GM21423 (cell line): Measurements from ENCODE around the gene BYSL.

Experiments used
- ATAC-seq: cut with Tn5 transposase; IDR thresholded peaks from one replicate; pipeline ENCODE4 v1.9.1; 2021; ENCODE audit warnings: mild to moderate bottlenecking, moderate library complexity; ENCODE audit not compliant: unreplicated experiment

BYSL gene

GRCh38 chr6:41914343-41914742 is 7.0 kb upstream of the BYSL start:
- no peak for ATAC-seq

DNA sequence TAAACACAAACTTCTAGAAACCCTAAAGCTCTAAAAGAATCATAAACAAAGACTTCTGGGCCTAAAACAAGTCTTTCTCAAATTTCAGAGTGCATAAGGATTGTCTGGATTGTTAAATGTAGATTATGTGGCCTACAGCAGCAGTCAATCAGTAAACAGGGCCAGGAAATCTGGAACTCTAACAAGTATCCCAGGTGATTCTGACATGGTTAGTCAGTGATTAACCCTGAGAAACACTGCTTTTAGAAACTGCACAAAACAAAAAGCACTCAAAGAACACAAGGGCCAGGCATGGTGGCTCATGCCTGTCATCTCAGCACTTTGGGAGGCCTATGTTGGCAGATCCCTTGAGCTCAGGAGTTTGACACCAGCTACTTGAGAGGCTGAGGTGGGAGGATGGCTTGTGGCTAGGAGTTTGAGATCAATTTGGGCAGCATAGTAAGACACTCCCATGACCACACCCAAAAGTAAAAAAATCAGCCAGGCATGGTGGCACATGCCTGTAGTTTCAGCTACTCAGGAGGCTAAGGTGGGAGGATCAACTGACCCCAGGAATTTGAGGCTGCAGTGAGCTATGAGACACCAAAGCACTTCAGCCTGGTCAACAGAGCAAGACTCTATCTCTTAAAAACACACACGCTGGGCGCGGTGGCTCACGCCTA is 6.3 kb upstream of the BYSL start:
- ATAC-seq = no peak

DNA sequence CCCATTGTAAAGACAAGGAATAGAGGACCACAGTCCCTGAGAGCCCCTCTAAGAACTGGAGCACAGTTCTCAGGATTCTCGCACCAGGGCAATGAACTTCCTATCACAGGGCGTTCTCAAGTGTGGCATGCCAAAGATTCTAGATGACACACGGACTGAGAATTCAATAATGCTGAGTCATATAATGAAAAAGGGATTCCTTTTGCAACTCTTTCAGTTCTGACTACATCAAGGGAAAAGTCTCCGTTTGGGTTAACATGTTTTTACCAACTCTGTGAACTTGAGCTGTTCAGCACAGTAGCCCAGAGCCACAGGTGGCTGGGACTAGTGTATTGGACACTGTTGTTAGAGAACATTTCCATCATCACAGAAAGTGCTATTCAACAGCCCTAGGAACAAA is 3.8 kb upstream of the BYSL start:
- no peak for ATAC-seq

- no peak for ATAC-seq
Measured at GRCh38 chr6:41921712-41921998, 356 bp downstream of the BYSL start.

- no peak for ATAC-seq
Measured at GRCh38 chr6:41922154-41922553, 855 bp downstream of the BYSL start.

DNA sequence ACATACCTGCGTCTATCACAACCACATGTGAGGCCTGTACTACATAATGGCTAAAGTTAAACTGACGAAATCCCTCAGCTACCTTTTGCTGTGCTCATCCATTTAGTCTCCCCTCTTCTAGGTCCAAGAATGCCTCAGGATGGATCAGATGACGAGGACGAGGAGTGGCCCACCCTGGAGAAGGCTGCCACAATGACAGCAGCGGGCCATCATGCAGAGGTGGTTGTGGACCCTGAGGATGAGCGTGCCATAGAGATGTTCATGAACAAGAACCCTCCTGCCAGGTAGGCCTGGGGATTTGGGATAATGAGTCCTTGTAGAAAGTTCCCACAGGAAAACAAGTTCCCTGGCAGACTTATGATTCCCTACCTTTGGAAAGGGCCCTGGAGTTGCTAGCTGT is 6.0 kb downstream of the BYSL start:
- no peak for ATAC-seq

DNA sequence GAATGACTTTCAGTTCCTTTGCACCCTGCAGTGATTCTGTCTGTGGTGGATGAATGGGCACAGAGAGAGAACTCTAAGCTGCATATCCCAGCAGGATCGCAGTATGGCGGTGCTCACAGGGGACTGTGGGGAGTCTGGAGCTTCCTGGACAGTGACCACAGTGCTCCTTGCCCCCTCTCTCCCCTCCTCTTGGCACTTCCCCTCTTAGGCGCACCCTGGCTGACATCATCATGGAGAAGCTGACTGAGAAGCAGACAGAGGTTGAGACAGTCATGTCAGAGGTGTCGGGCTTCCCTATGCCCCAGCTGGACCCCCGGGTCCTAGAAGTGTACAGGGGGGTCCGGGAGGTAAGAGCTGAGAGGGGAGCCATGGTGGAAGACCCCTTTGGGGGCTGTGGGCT is 8.6 kb downstream of the BYSL start:
- ATAC-seq = no peak

DNA sequence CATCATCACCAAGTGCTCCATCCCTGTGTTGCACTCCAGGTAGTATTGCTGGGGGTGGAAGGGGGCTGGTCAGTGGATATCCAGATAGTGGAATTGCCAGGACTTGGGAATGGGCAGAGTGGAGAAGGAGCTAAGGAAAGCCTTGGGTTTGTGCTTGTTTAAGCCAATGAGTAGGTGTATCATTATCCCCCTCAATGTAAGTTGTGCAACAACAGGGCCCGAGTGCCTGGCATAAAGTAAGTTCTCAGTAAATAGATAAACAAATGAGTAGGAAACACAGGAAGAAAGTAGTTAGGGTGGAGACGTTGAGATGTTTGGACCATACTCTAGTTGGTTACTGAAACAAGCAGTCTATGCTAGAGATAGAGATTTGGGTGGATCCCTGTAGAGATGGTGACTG is 10.5 kb downstream of the BYSL start:
- ATAC-seq = no peak

DNA sequence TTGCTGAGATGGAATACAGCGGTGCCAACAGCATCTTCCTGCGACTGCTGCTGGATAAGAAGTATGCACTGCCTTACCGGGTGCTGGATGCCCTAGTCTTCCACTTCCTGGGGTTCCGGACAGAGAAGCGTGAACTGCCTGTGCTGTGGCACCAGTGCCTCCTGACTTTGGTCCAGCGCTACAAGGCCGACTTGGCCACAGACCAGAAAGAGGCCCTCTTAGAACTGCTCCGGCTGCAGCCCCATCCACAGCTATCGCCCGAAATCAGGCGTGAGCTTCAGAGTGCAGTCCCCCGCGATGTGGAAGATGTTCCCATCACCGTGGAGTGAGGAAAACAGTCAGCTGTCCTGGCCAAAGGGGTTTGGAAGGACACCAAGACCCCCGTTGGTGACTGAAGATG is 11.1 kb downstream of the BYSL start:
- ATAC-seq = no peak

- ATAC-seq = no peak
Measured at GRCh38 chr6:41934278-41935192, 13.2 kb downstream of the BYSL start.

- ATAC-seq = no peak
Measured at GRCh38 chr6:41935193-41935574, 13.9 kb downstream of the BYSL start.

GRCh38 chr6:41935685-41936072 is 14.4 kb downstream of the BYSL start:
- no peak for ATAC-seq

GRCh38 chr6:41936073-41936837 is 15.0 kb downstream of the BYSL start:
- no peak for ATAC-seq

DNA sequence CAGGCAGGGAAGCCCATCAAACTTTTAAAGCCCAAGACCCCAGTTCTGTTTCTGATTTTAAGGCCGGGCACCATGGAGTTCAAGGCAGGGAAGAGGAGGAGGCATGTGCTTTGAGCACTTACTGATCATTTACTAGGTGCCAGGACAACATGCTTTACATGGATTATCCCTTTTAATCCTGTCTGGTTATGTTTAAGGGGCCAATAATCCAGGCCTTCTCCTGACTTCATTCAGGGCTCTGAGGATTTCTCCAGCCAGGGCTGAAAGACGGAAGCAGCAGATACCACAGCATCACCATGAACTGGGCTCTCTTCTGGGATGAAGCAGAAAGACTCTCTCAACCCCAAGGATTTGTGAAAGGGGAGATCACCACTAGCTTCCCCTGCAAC is 16.2 kb downstream of the BYSL start:
- ATAC-seq = no peak

DNA sequence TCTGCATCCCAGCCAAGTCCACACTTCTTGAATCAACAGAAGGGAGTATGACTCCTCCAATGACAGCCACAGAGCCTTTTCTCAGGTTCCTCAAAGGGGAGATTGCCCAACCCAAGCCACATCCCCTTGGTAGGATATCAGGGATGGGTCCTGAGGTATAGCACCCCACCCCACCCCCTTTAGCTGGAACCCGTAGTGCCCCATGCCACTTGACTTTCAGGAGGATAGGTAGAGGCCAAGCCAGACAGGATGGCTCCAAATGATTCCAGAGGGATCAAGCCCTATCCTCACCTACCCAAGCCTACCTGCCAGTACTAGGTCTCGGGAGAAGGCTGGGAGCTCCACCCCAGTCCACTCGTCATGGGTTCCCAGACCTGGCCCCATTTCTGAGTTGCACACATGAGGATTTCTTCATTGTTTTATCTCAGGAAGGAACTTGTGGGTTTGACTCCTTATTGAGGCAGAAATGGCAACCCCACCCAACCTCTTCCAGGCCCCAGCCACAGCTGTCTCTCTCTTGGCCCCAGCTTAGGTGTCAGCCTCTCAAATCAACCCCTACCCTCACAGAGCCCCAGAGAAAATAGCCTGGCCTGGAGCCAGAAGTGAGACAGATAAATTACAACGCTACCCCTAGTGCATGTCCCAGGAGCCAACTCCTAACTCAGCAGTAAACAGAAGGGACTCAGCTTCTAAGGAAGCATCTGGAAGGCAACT is 16.7 kb downstream of the BYSL start:
- no peak for ATAC-seq

- no peak for ATAC-seq
Measured at GRCh38 chr6:41938590-41939175, 17.4 kb downstream of the BYSL start.

GRCh38 chr6:41939176-41939847 is 18.0 kb downstream of the BYSL start:
- ATAC-seq = no peak

- ATAC-seq = no peak
Measured at GRCh38 chr6:41939848-41940758, 18.8 kb downstream of the BYSL start.

- ATAC-seq = no peak
Measured at GRCh38 chr6:41940759-41941279, 19.5 kb downstream of the BYSL start.
